Measurements from ENCODE around the gene MRPL38.

- no peak for TF ChIP-seq CTCF (IDR thresholded peaks at IDR 0.05; ENCODE audit: insufficient read depth, low read depth, low read length)
- no peak for TF ChIP-seq EZH2 (IDR thresholded peaks at IDR 0.05; ENCODE audit: insufficient read depth, low read length)
Measured at GRCh38 chr17:75885431-75885830, 19.3 kb downstream of the MRPL38 start.

All from astrocyte (in vitro differentiated cells and primary cell).